Measurements from ENCODE around the gene ENO1. TPM values are rescaled to one million over a fixed set of nuclear protein-coding genes. Genes with fewer than 3 reads are reported as not detected.

ENO1 gene
- total and polyA plus RNA-seq, 10 of the 15 experiments (the other 5 are each of a cell fraction or from before 2014, with no cell fraction given), result 1,850 to 4,219 (median 2,331) TPM

GRCh38 chr1:8910331-8910730, 31.8 kb upstream of the ENO1 start:
- Histone ChIP-seq H3K9me3 (replicated peaks; ENCODE audit: control insufficient read depth, insufficient read depth, low read length) (no peaks in the 10 kb centered on the region; the same call in 2 of the 3 replicates), H3K9ac (ENCODE audit: control insufficient read depth, insufficient read depth, low read length) (no peak overlapping the region), H3K4me3 (no peak overlapping the region), H2AFZ (ENCODE audit: control insufficient read depth, low read depth, low read length) (no peak overlapping the region), H3K27me3 (replicated peaks in 1 of 2; ENCODE audit: control insufficient read depth in 2 of 2, insufficient read depth in 2 of 2, low read length in 1 of 2) (peaks cover 0 to 3% of the 10 kb centered on the region in 2 experiments; a peak in 3 of 4 replicates), H3K36me3 (ENCODE audit: control insufficient read depth in 2 of 2, insufficient read depth in 2 of 2, low read length in 1 of 2) (no peaks in the 10 kb centered on the region), H4K20me1 (ENCODE audit: control insufficient read depth, insufficient read depth) (no peaks in the 10 kb centered on the region), H3K79me2 (ENCODE audit: control insufficient read depth, insufficient read depth, low read length) (no peaks in the 10 kb centered on the region), H3K4me2 (ENCODE audit: control insufficient read depth, insufficient read depth) (no peak overlapping the region), H3K27ac (ENCODE audit: control insufficient read depth, insufficient read depth) (no peak overlapping the region), H3K4me1 (ENCODE audit: control insufficient read depth, insufficient read depth, low read length) (no peaks in the 10 kb centered on the region)
- intact Hi-C loops (cut with micrococcal nuclease; ENCODE audit: unreplicated experiment) (no loop called here), in situ Hi-C loops (cut with MboI) (loop anchor here (10.0 kb wide), 1 partner anchor 194 kb away; no protein-coding TSS in a partner anchor)
- ChIA-PET SMC1A (ENCODE audit: uncharacterized antibody, unreplicated experiment) (interaction anchor here (0.6 to 1.1 kb wide), 2 partner anchors 45 to 363 kb away, joined by 4 read pairs; no protein-coding TSS in a partner anchor), CTCF (interaction anchor here (1.0 to 1.5 kb wide), 2 partner anchors 9 to 95 kb away, joined by 3 to 7 read pairs; no protein-coding TSS in a partner anchor), POLR2A (no interaction called here), RAD21 (ENCODE audit: unreplicated experiment) (interaction anchor here (0.6 to 1.1 kb wide), 2 partner anchors 9 to 94 kb away, joined by 3 to 4 read pairs; no protein-coding TSS in a partner anchor)
- DNase-seq (ENCODE audit: low read depth, low spot score) (no peak), ATAC-seq (no peak), FAIRE-seq (no peak)
- no TSS peak for BruUV-seq (replicated peaks)
- WGBS (ENCODE audit: insufficient coverage, insufficient replicate concordance, low lambda C conversion rate, missing lambda C conversion rate), result 35% methylated on average over 3 of the region's 3 CpGs
- no peak for TF ChIP-seq NRF1 (conservative IDR thresholded peaks at IDR 0.05; ENCODE audit: low read depth, low read length)
- no peak for TF ChIP-seq YY1 (IDR thresholded peaks at IDR 0.05; ENCODE audit: low read depth, low read length)

DNA sequence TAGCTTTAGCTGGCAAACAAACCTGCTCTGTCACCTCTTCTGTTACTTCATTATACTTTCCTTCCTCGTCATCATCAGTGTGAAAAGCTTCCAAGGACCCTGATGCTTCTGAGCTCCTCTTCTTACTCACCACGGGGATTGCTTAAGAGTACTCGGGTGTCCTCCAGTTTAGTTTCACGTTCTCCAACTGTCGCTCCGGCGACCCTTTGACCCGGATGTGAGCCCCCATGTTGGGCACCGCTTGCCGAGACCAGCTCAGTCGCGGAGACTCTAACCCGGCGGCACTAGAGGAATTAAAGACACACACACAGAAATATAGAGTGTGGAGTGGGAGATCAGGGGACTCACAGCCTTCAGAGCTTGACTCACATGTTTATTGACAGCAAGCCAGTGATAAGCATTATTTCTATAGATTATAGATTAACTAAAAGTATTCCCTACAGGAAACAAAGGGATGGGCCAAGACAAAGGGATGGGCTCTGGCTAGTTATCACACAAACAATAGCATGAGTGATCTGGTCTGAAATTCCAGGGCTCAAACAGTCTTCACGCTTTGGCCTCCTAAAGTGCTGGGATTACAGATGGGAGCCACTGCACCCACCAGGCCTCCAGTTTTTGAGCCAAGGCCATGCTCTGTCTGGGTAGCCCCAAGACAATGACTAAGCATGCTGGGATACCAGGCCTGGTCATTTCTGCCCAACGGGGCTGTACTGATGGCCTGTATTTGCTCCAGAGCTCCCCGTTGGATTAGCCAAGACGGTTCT, 30.1 kb upstream of the ENO1 start:
- ChIA-PET RAD21 (ENCODE audit: unreplicated experiment) (interaction anchor here (0.8 kb wide), 1 partner anchor 29 kb away, joined by 3 read pairs; no protein-coding TSS in a partner anchor), SMC1A (ENCODE audit: uncharacterized antibody, unreplicated experiment) (no interaction called here), POLR2A (no interaction called here), CTCF (interaction anchor here (1.1 to 1.6 kb wide), 6 partner anchors 9 to 96 kb away, joined by 3 to 7 read pairs (median 5); no protein-coding TSS in a partner anchor)
- H3K27ac ChIP-seq (ENCODE audit: control insufficient read depth, insufficient read depth), result no peak overlapping the region
- no TSS peak for BruUV-seq (replicated peaks)
- H3K4me2 ChIP-seq (ENCODE audit: control insufficient read depth, insufficient read depth), result no peak overlapping the region
- no peaks in the 10 kb centered on the region for H3K4me1 ChIP-seq (ENCODE audit: control insufficient read depth, insufficient read depth, low read length)
- in situ Hi-C loops (cut with MboI), result no loop called here
- WGBS (ENCODE audit: insufficient coverage, insufficient replicate concordance, low lambda C conversion rate, missing lambda C conversion rate), result 58% methylated on average over 18 of the region's 18 CpGs
- no peaks in the 10 kb centered on the region; a peak in 2 of 4 replicates for H3K27me3 ChIP-seq (replicated peaks in 1 of 2; ENCODE audit: control insufficient read depth in 2 of 2, insufficient read depth in 2 of 2, low read length in 1 of 2)
- intact Hi-C loops (cut with micrococcal nuclease; ENCODE audit: unreplicated experiment), result no loop called here
- no peak overlapping the region for H2AFZ ChIP-seq (ENCODE audit: control insufficient read depth, low read depth, low read length)
- no peaks in the 10 kb centered on the region for H4K20me1 ChIP-seq (ENCODE audit: control insufficient read depth, insufficient read depth)
- H3K36me3 ChIP-seq (ENCODE audit: control insufficient read depth in 2 of 2, insufficient read depth in 2 of 2, low read length in 1 of 2), result no peaks in the 10 kb centered on the region
- no peak overlapping the region for H3K4me3 ChIP-seq
- H3K79me2 ChIP-seq (ENCODE audit: control insufficient read depth, insufficient read depth, low read length), result no peaks in the 10 kb centered on the region
- DNase-seq (ENCODE audit: low read depth, low spot score) (no peak), ATAC-seq (no peak), FAIRE-seq (no peak)
- no peak overlapping the region for H3K9ac ChIP-seq (ENCODE audit: control insufficient read depth, insufficient read depth, low read length)
- H3K9me3 ChIP-seq (replicated peaks; ENCODE audit: control insufficient read depth, insufficient read depth, low read length), result no peaks in the 10 kb centered on the region; the same call in 2 of the 3 replicates
- no peak for TF ChIP-seq RBBP5 (conservative IDR thresholded peaks at IDR 0.05)
- no peak for TF ChIP-seq CHD1 (IDR thresholded peaks at IDR 0.05; ENCODE audit: low read depth, low read length)
- TF ChIP-seq TBL1XR1 (IDR thresholded peaks at IDR 0.05; ENCODE audit: low read depth, low read length), result no peak
- no peak for TF ChIP-seq ZNF207 (IDR thresholded peaks at IDR 0.05; ENCODE audit: borderline replicate concordance)
- TF ChIP-seq ZZZ3 (IDR thresholded peaks at IDR 0.05; ENCODE audit: control insufficient read depth, insufficient read length, low read depth), result no peak
- TF ChIP-seq EP300 (IDR thresholded peaks at IDR 0.05; ENCODE audit: borderline replicate concordance in 1 of 2, control insufficient read depth in 1 of 2, low read depth in 2 of 2, low read length in 2 of 2), result no peak
- TF ChIP-seq CEBPZ (IDR thresholded peaks at IDR 0.05; ENCODE audit: low read depth, low read length), result no peak
- no peak for TF ChIP-seq STAT1 (conservative IDR thresholded peaks at IDR 0.05)
- no peak for TF ChIP-seq GATAD2B (conservative IDR thresholded peaks at IDR 0.05; ENCODE audit: low read depth)
- no peak for TF ChIP-seq BRCA1 (IDR thresholded peaks at IDR 0.05; ENCODE audit: low read depth, low read length)
- TF ChIP-seq SRF (IDR thresholded peaks at IDR 0.05; ENCODE audit: low read depth in 2 of 2, low read length in 2 of 2), result no peak

Data from GM12878 (cell line).